GM04503 (cell line): ENCODE measurements around the gene LMF1.
"Not testable (repeated sequence)": the region's sequence is repeated elsewhere in the genome, so short reads cannot be mapped to it uniquely, and the experiment has no call there.

Source experiments
- DNase-seq: peaks from one replicate; pipeline ENCODE4 v3.0.0-alpha.2; 2012; ENCODE audit warnings: low read depth

The LMF1 gene

GRCh38 chr16:948767-949166, 22.0 kb downstream of the LMF1 start:
- DNase-seq: not testable (repeated sequence)

- not testable (repeated sequence) for DNase-seq
These were observed 22.9 kb downstream of the LMF1 start for GRCh38 chr16:947922-948303.

GRCh38 chr16:947255-947921, 23.4 kb downstream of the LMF1 start:
- DNase-seq: no peak

GRCh38 chr16:946048-946395, 24.8 kb downstream of the LMF1 start:
- no peak for DNase-seq

GRCh38 chr16:945271-946047, 25.3 kb downstream of the LMF1 start:
- no peak for DNase-seq

- DNase-seq: no peak
These were observed 26.8 kb downstream of the LMF1 start for GRCh38 chr16:943971-944370.

- DNase-seq: no peak
These were observed 28.2 kb downstream of the LMF1 start for GRCh38 chr16:942436-943060.

GRCh38 chr16:939941-940340, 30.8 kb downstream of the LMF1 start:
- DNase-seq: no peak

GRCh38 chr16:939311-939710, 31.5 kb downstream of the LMF1 start:
- no peak for DNase-seq

DNA sequence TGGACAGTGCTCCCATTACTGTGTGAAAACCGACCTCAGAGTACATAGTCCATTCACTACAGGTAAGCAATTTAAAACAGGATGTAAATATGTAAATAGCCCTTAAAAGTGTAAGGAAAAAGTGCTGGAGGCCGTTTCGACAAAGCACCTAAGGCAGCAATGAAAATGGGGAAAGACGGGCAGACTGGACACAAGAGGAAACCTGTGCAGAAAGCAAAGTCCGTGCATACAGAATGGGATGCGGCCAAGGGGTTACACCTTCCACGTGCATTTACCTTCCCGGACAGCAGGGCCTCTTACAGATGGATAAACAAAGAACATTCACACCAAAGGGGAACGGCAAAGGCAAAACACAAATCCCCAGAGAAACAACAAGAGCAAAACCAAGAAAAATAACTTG, 32.0 kb downstream of the LMF1 start:
- DNase-seq: no peak

DNA sequence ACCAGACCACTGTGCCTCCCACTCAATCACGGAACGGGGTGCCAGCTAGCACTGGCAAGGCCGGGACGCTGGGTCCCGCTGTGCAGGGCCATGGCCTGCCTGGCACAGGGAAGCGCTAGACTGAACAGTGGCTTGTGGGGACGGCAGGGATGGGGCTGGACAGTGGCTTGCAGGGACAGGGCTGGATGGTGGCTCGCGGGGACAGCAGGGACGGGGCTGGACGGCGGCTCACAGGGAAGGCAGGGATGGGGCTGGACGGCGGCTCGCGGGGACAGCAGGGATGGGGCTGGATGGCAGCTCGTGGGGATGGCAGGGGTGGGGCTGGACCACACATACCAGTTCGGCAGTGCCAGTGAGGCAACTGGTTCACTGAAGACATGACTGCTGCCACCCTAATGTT, 32.6 kb downstream of the LMF1 start:
- no peak for DNase-seq

DNA sequence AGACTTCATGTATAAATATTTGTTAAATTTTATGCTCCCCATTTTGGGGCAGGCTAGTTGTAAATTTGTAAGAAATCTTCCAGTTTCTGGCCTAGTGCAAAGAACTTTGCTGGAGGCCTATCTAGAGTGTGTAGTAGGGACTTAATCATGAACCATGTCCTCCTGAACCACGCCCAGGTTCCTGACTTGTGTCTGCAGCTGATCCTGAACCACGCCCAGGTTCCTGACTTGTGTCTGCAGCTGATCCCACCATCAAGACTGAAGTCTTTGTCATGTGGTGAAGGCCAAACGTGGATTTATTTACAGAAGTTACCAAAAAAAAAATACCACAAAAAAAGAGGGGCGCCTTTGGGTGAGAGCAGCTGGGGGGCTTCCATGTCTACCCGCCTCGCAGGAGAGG, 33.1 kb downstream of the LMF1 start:
- no peak for DNase-seq

DNA sequence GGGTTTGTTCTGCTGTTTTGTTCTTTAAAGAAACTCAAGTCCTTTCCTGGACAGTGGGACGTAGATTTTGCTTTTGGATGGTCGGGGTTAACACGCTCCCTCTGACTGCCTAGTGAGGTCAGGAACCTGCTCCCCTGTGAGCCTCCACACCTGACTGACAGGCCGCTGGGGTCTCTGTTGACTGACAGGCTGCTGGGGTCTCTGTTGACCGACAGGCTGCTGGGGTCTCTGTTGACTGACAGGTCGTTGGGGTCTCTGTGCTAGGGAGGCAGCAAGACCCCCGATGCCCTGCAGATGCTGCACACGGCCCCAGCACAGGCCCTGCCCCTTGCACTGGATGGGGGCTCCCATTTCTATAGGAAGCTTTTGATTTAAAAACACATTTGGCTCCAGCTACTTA, 33.5 kb downstream of the LMF1 start:
- no peak for DNase-seq

DNA sequence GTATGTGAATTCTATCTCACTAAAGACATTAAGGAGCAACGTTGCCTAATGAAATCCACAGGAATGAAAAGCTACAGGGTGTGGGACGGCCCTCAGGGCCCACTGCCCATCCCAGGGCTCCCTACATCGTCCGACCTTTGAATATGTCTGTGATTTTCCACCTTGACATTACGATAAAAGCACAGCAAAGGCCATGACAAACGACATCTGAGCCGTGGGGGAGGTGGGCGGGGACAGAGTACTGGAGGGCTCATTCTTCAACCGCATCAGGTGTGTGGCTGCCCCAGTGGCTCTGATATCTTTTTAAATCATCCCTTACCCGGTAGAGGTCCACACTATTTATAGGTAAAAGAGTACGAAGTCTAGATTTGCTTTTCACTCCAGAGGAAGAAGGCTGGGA, 35.1 kb downstream of the LMF1 start:
- no peak for DNase-seq

GRCh38 chr16:934178-934577, 36.6 kb downstream of the LMF1 start:
- DNase-seq: no peak

DNA sequence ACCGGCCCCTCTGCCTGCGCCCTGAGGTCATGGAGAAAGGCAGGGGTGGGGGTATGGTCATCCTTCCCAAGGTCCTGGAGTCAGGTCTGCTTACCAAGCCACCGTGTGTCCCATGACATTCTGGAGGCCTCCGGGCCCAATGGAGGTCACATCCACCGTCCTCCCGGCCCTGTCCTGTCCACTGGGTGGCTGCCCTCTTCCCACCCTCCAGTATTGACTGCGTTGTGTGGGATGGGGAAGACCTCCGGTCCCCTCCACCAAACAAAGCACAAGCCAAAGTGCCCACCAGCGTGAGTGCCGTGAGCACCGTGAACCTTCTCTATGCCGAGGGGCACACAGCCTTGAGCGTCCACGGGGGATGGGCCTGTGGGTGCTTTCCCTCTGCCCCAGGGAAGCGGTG, 37.2 kb downstream of the LMF1 start:
- DNase-seq: no peak

DNA sequence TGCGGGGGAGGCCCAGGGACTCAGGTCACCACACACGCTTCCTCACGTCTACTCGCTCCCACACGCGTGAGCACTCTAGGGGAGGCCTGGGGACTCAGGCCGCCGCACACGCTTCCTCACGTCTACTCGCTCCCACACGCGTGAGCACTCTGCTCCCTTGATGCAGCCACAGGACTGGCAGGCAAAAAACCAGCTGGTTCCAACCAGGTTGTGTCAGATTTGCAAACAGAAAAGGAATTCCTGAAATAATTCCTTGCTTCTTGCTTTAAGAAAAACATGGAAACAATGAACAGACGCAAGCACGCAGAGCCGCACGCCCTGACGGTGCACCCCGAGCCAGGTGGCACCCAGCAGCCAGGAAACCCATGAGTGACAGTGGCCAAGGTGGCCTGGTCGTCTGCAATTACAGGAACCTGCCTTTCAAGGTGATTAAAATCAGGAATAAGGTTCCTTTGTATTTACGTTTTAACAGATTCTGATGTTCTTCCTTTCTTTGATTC, 37.9 kb downstream of the LMF1 start:
- no peak for DNase-seq

- DNase-seq: no peak
These were observed 38.9 kb downstream of the LMF1 start for GRCh38 chr16:931626-932500.

DNA sequence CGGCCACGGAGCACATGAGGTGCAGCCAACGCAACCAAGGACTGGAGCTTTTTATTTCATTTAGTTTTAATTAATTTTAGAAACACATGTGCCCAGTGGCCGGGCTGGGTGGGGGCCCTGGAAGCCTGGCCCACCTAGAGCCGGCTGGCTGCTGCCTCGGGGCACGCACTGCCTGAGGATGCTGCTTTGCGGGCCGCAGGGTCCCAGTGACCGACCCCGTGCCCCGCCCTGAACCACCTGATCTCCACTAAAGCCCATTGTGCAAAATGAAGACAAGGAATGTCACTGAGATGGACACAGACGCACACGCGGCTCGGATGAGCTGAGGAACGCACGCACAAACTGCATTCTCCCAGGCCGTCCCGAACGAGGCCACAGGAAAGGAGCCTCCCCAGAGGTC, 39.6 kb downstream of the LMF1 start:
- no peak for DNase-seq

DNA sequence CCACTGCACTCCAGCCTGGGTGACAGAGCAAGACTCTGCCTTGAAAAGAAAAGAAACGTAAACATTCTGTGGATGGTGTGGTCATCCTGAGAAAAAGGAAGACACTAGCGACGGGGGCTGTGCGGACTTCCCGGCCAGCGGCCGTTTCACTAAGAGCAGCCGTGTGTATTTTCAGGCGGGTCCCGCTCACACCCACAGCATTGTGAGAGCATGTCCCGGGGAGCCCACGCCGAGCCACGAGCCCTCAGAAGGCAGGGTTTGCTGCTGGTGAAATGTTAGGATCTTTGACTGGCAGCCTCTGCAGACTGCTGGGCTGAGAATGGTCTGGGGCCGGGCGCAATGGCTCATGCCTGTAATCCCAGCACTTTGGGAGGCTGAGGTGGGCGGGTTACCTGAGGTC, 40.3 kb downstream of the LMF1 start:
- no peak for DNase-seq

GRCh38 chr16:930076-930475, 40.7 kb downstream of the LMF1 start:
- DNase-seq: no peak
